ENCODE results near the gene NOTCH1. TPM values are rescaled to one million over a fixed set of nuclear protein-coding genes. Genes with fewer than 3 reads are reported as not detected.
A peak's percentile ranks its signal among the peaks of the same experiment; 100 is the strongest.

NOTCH1 gene
- polyA plus RNA-seq, 3 donors from 2014 or later = 0.98 to 22.8 (median 4.3) TPM

- no peak overlapping the region for H3K4me3 Mint-ChIP-seq
Observed at GRCh38 chr9:136494531-136495215, 51.2 kb downstream of the NOTCH1 start.

GRCh38 chr9:136494012-136494411, 51.8 kb downstream of the NOTCH1 start:
- H3K9me3 Mint-ChIP-seq = no peaks in the 10 kb centered on the region
- H3K36me3 Mint-ChIP-seq = peaks cover 0 to 9% (median 0%) of the 10 kb centered on the region in 3 donors
- H3K27me3 Mint-ChIP-seq (ENCODE audit: low read depth in 3 of 3) = peaks cover 0 to 8% (median 3%) of the 10 kb centered on the region in 3 donors
- H3K4me3 Mint-ChIP-seq = no peak overlapping the region
- H3K4me1 Mint-ChIP-seq = peaks cover 1 to 6% of the 10 kb centered on the region in 2 donors
- H3K27ac Mint-ChIP-seq = peak overlapping the region in 1 of 6 donors; percentile 44
- no peak for DNase-seq

More at GRCh38 chr9:136494531-136495215, 51.2 kb downstream of the NOTCH1 start:
- Mint-ChIP-seq H3K9me3 (no peaks in the 10 kb centered on the region), H3K4me1 (peaks cover 1 to 6% of the 10 kb centered on the region in 2 donors), H3K27ac (no peak overlapping the region), H3K36me3 (peaks cover 0 to 11% (median 0%) of the 10 kb centered on the region in 3 donors), H3K27me3 (ENCODE audit: low read depth in 3 of 3) (peaks cover 0 to 8% (median 3%) of the 10 kb centered on the region in 3 donors)
- DNase-seq = no peak

GRCh38 chr9:136493567-136493971, 52.3 kb downstream of the NOTCH1 start:
- peaks cover 1 to 6% of the 10 kb centered on the region in 2 donors for H3K4me1 Mint-ChIP-seq
- H3K4me3 Mint-ChIP-seq = no peak overlapping the region
- peaks cover 0 to 6% (median 0%) of the 10 kb centered on the region in 3 donors for H3K27me3 Mint-ChIP-seq (ENCODE audit: low read depth in 3 of 3)
- H3K9me3 Mint-ChIP-seq = no peaks in the 10 kb centered on the region
- DNase-seq = no peak
- H3K27ac Mint-ChIP-seq = peak overlapping the region in 1 of 6 donors; percentile 44
- peaks cover 0 to 6% (median 0%) of the 10 kb centered on the region in 3 donors for H3K36me3 Mint-ChIP-seq

- Mint-ChIP-seq H3K4me3 (no peak overlapping the region), H3K27ac (peak overlapping the region in 1 of 6 donors; percentile 32), H3K36me3 (peaks cover 0 to 3% (median 0%) of the 10 kb centered on the region in 3 donors), H3K27me3 (ENCODE audit: low read depth in 3 of 3) (peaks cover 0 to 6% (median 0%) of the 10 kb centered on the region in 3 donors), H3K9me3 (no peaks in the 10 kb centered on the region), H3K4me1 (peaks cover 1 to 6% of the 10 kb centered on the region in 2 donors)
- no peak for DNase-seq
Observed at GRCh38 chr9:136492978-136493522, 52.8 kb downstream of the NOTCH1 start.

- Mint-ChIP-seq H3K4me3 (no peak overlapping the region), H3K36me3 (no peaks in the 10 kb centered on the region), H3K27ac (no peak overlapping the region), H3K4me1 (peaks cover 6 to 12% of the 10 kb centered on the region in 2 donors), H3K27me3 (ENCODE audit: low read depth in 3 of 3) (peaks cover 2 to 5% (median 5%) of the 10 kb centered on the region in 3 donors), H3K9me3 (no peaks in the 10 kb centered on the region)
- DNase-seq = no peak
Observed at GRCh38 chr9:136489731-136490130, 56.1 kb downstream of the NOTCH1 start.

GRCh38 chr9:136488247-136489214, 57.3 kb downstream of the NOTCH1 start:
- DNase-seq = peak; percentile 67 to 69 (median 68)
- Mint-ChIP-seq H3K27ac (no peak overlapping the region), H3K4me1 (peaks cover 8 to 14% of the 10 kb centered on the region in 2 donors), H3K27me3 (ENCODE audit: low read depth in 3 of 3) (peaks cover 7 to 11% (median 10%) of the 10 kb centered on the region in 3 donors), H3K4me3 (no peak overlapping the region), H3K36me3 (no peaks in the 10 kb centered on the region), H3K9me3 (no peaks in the 10 kb centered on the region)

- no peak overlapping the region for H3K27ac Mint-ChIP-seq
- no peaks in the 10 kb centered on the region for H3K9me3 Mint-ChIP-seq
- H3K4me3 Mint-ChIP-seq = no peak overlapping the region
- no peaks in the 10 kb centered on the region for H3K36me3 Mint-ChIP-seq
- peaks cover 13 to 19% (median 19%) of the 10 kb centered on the region in 3 donors for H3K27me3 Mint-ChIP-seq (ENCODE audit: low read depth in 3 of 3)
- peaks cover 12 to 14% of the 10 kb centered on the region in 2 donors for H3K4me1 Mint-ChIP-seq
- DNase-seq = no peak
Observed at GRCh38 chr9:136487672-136488071, 58.2 kb downstream of the NOTCH1 start.

- Mint-ChIP-seq H3K36me3 (no peaks in the 10 kb centered on the region), H3K4me1 (peaks cover 14 to 18% of the 10 kb centered on the region in 2 donors), H3K9me3 (no peaks in the 10 kb centered on the region), H3K4me3 (no peak overlapping the region), H3K27me3 (ENCODE audit: low read depth in 3 of 3) (peaks cover 17 to 24% (median 19%) of the 10 kb centered on the region in 3 donors), H3K27ac (no peak overlapping the region)
- no peak for DNase-seq
Observed at GRCh38 chr9:136486823-136487620, 58.8 kb downstream of the NOTCH1 start.

GRCh38 chr9:136486131-136486530, 59.7 kb downstream of the NOTCH1 start:
- no peaks in the 10 kb centered on the region for H3K36me3 Mint-ChIP-seq
- H3K27ac Mint-ChIP-seq = no peak overlapping the region
- H3K4me3 Mint-ChIP-seq = no peak overlapping the region
- H3K27me3 Mint-ChIP-seq (ENCODE audit: low read depth in 3 of 3) = peaks cover 19 to 26% (median 21%) of the 10 kb centered on the region in 3 donors
- H3K9me3 Mint-ChIP-seq = no peaks in the 10 kb centered on the region
- DNase-seq = no peak
- H3K4me1 Mint-ChIP-seq = peaks cover 23 to 27% of the 10 kb centered on the region in 2 donors

GRCh38 chr9:136485049-136486045, 60.5 kb downstream of the NOTCH1 start:
- Mint-ChIP-seq H3K9me3 (no peaks in the 10 kb centered on the region), H3K36me3 (no peaks in the 10 kb centered on the region), H3K4me1 (peaks cover 30% of the 10 kb centered on the region in 2 donors), H3K4me3 (peak overlapping the region; percentile 36 to 66 (median 53)), H3K27ac (peak overlapping the region; percentile 43 to 89 (median 79)), H3K27me3 (ENCODE audit: low read depth in 3 of 3) (peaks cover 19 to 26% (median 21%) of the 10 kb centered on the region in 3 donors)
- peak; percentile 77 to 80 (median 77) for DNase-seq

GRCh38 chr9:136484153-136485048, 61.4 kb downstream of the NOTCH1 start:
- DNase-seq = no peak
- Mint-ChIP-seq H3K36me3 (no peaks in the 10 kb centered on the region), H3K27ac (peak overlapping the region; percentile 43 to 95 (median 80)), H3K27me3 (ENCODE audit: low read depth in 3 of 3) (peaks cover 19 to 30% (median 21%) of the 10 kb centered on the region in 3 donors), H3K4me3 (peak overlapping the region; percentile 36 to 66 (median 53)), H3K4me1 (peaks cover 36% of the 10 kb centered on the region in 2 donors), H3K9me3 (no peaks in the 10 kb centered on the region)
